Thymus (tissue), 11 donors: ENCODE measurements around the gene SOX8. TPM values are rescaled to one million over a fixed set of nuclear protein-coding genes. Genes with fewer than 3 reads are reported as not detected.
"Not testable (repeated sequence)": the region's sequence is repeated elsewhere in the genome, so short reads cannot be mapped to it uniquely, and the experiment has no call there.

Experiments
- DNase-seq, 9 donors: peaks; one replicate each; pipeline ENCODE4 v3.0.0-alpha.2; 2013; ENCODE audit warnings: low spot score in 9 of 9, low read depth in 6 of 9, missing footprints in 1 of 9
- H3K27ac ChIP-seq, 2 donors: one replicate each; pipeline ENCODE4 v1.5.1; 2013; ENCODE audit warnings: control low read depth in 1 of 2, low read depth in 1 of 2, low read length in 1 of 2, mild to moderate bottlenecking in 1 of 2, moderate library complexity in 1 of 2
- H3K27me3 ChIP-seq, 2 donors: one replicate each; pipeline ENCODE4 v1.5.1; 2013; ENCODE audit warnings: low read length in 1 of 2; ENCODE audit not compliant: control insufficient read depth in 2 of 2, insufficient read depth in 1 of 2
- H3K36me3 ChIP-seq, 2 donors: one replicate each; pipeline ENCODE4 v1.5.1; 2013; ENCODE audit warnings: low read length in 1 of 2, mild to moderate bottlenecking in 1 of 2, moderate library complexity in 1 of 2; ENCODE audit not compliant: control insufficient read depth in 2 of 2, insufficient read depth in 2 of 2
- H3K4me1 ChIP-seq, 2 donors: one replicate each; pipeline ENCODE4 v1.5.1; 2013; ENCODE audit warnings: low read length in 2 of 2; ENCODE audit not compliant: control insufficient read depth in 2 of 2, insufficient read depth in 2 of 2
- H3K4me3 ChIP-seq, 2 donors: one replicate each; pipeline ENCODE4 v1.5.1; 2013; ENCODE audit warnings: low read length in 2 of 2, control low read depth in 1 of 2, mild to moderate bottlenecking in 1 of 2
- H3K9me3 ChIP-seq, 2 donors: one replicate each; pipeline ENCODE4 v1.5.1; 2013; ENCODE audit warnings: low read length in 1 of 2, mild to moderate bottlenecking in 1 of 2; ENCODE audit not compliant: control insufficient read depth in 2 of 2, insufficient read depth in 1 of 2
- WGBS: extraction: QIAGEN DNeasy Blood & Tissue Kit; methylation state at CpG from one replicate; pipeline ENCODE4 v1.1.7; 2013; 5-methylcytosine and 5-hydroxymethylcytosine counted together
- polyA plus RNA-seq: library from polyadenylated mRNA; stranded (reverse); fragments of 200-250 nt; gene quantifications from one replicate; pipeline ENCODE4 v1.2.3, GENCODE V29; 2013
- total RNA-seq: library from RNA; stranded (reverse); fragments of 120-200 nt; gene quantifications from one replicate; pipeline ENCODE4 v1.2.4, GENCODE V29; 2013
- donor health status: healthy.

SOX8 gene
- total and polyA plus RNA-seq, 2 donors = 1.3 to 2.1 TPM

- no peak overlapping the region for H3K27ac ChIP-seq
- peaks cover 0 to 17% of the 10 kb centered on the region in 2 donors for H3K27me3 ChIP-seq
Measured at GRCh38 chr16:1020091-1020399, 38.5 kb downstream of the SOX8 start.

GRCh38 chr16:1020591-1020990 is 39.0 kb downstream of the SOX8 start:
- no peak for DNase-seq
- Histone ChIP-seq H3K27ac (no peak overlapping the region), H3K27me3 (peaks cover 0 to 20% of the 10 kb centered on the region in 2 donors), H3K4me1 (no peaks in the 10 kb centered on the region), H3K36me3 (no peaks in the 10 kb centered on the region), H3K4me3 (no peak overlapping the region), H3K9me3 (peaks cover 0 to 1% of the 10 kb centered on the region in 2 donors)
- WGBS = 93% methylated on average over 11 of the region's 11 CpGs

More at GRCh38 chr16:1020091-1020399, 38.5 kb downstream of the SOX8 start:
- Histone ChIP-seq H3K36me3 (no peaks in the 10 kb centered on the region), H3K4me3 (no peak overlapping the region), H3K9me3 (no peaks in the 10 kb centered on the region), H3K4me1 (no peaks in the 10 kb centered on the region)
- WGBS = 90% methylated on average over 11 of the region's 11 CpGs
- DNase-seq = no peak

- no peaks in the 10 kb centered on the region for H3K4me1 ChIP-seq
- H3K27me3 ChIP-seq = peaks cover 0 to 20% of the 10 kb centered on the region in 2 donors
- WGBS = 88% methylated on average over 27 of the region's 27 CpGs
- no peak overlapping the region for H3K27ac ChIP-seq
- peaks cover 0 to 1% of the 10 kb centered on the region in 2 donors for H3K9me3 ChIP-seq
- H3K4me3 ChIP-seq = no peak overlapping the region
- no peak for DNase-seq
- H3K36me3 ChIP-seq = no peaks in the 10 kb centered on the region
Measured at GRCh38 chr16:1021553-1022160, 40.1 kb downstream of the SOX8 start.

GRCh38 chr16:1022466-1022865 is 40.9 kb downstream of the SOX8 start:
- H3K27ac ChIP-seq = no peak overlapping the region
- H3K4me1 ChIP-seq = no peaks in the 10 kb centered on the region
- H3K27me3 ChIP-seq = peaks cover 2 to 26% of the 10 kb centered on the region in 2 donors
- peaks cover 0 to 1% of the 10 kb centered on the region in 2 donors for H3K9me3 ChIP-seq
- no peak for DNase-seq
- no peak overlapping the region for H3K4me3 ChIP-seq
- H3K36me3 ChIP-seq = no peaks in the 10 kb centered on the region
- 79% methylated on average over 24 of the region's 24 CpGs for WGBS

GRCh38 chr16:1024138-1024537 is 42.6 kb downstream of the SOX8 start:
- Histone ChIP-seq H3K36me3 (no peaks in the 10 kb centered on the region), H3K4me3 (no peak overlapping the region), H3K9me3 (peaks cover 0 to 3% of the 10 kb centered on the region in 2 donors), H3K27me3 (peaks cover 5 to 39% of the 10 kb centered on the region in 2 donors), H3K27ac (no peak overlapping the region), H3K4me1 (no peaks in the 10 kb centered on the region)
- WGBS = 82% methylated on average over 20 of the region's 20 CpGs
- no peak for DNase-seq

GRCh38 chr16:1025183-1025809 is 43.7 kb downstream of the SOX8 start:
- not testable (repeated sequence) for H3K4me1 ChIP-seq, H3K4me3 ChIP-seq, H3K27ac ChIP-seq, H3K36me3 ChIP-seq, H3K9me3 ChIP-seq
- peak in 6 of 9 donors; percentile 3 to 35 (median 22) for DNase-seq
- WGBS = 72% methylated on average over 24 of the region's 24 CpGs
- peaks cover 5 to 47% of the 10 kb centered on the region in 2 donors for H3K27me3 ChIP-seq

- 84% methylated on average over 35 of the region's 35 CpGs for WGBS
- DNase-seq = no peak
Measured at GRCh38 chr16:1026057-1026783, 44.6 kb downstream of the SOX8 start.

GRCh38 chr16:1026784-1027500 is 45.4 kb downstream of the SOX8 start:
- DNase-seq = no peak
- 92% methylated on average over 27 of the region's 27 CpGs for WGBS
- H3K36me3 ChIP-seq = no peaks in the 10 kb centered on the region
- no peak overlapping the region for H3K27ac ChIP-seq
- H3K9me3 ChIP-seq = peaks cover 0 to 3% of the 10 kb centered on the region in 2 donors
- no peaks in the 10 kb centered on the region for H3K4me1 ChIP-seq
- H3K4me3 ChIP-seq = no peak overlapping the region
- peaks cover 8 to 42% of the 10 kb centered on the region in 2 donors for H3K27me3 ChIP-seq

More at GRCh38 chr16:1026057-1026783, 44.6 kb downstream of the SOX8 start:
- H3K27me3 ChIP-seq = peaks cover 5 to 48% of the 10 kb centered on the region in 2 donors
- no peak overlapping the region for H3K4me3 ChIP-seq
- no peaks in the 10 kb centered on the region for H3K4me1 ChIP-seq
- peaks cover 0 to 3% of the 10 kb centered on the region in 2 donors for H3K9me3 ChIP-seq
- no peaks in the 10 kb centered on the region for H3K36me3 ChIP-seq
- no peak overlapping the region for H3K27ac ChIP-seq

- Histone ChIP-seq H3K9me3 (peaks cover 0 to 3% of the 10 kb centered on the region in 2 donors), H3K27ac (no peak overlapping the region), H3K4me1 (no peaks in the 10 kb centered on the region), H3K4me3 (no peak overlapping the region), H3K27me3 (peaks cover 8 to 38% of the 10 kb centered on the region in 2 donors), H3K36me3 (no peaks in the 10 kb centered on the region)
- no peak for DNase-seq
- 88% methylated on average over 22 of the region's 22 CpGs for WGBS
Measured at GRCh38 chr16:1027501-1027815, 45.9 kb downstream of the SOX8 start.
